Measurements from ENCODE around the gene CEP41. TPM values are rescaled to one million over a fixed set of nuclear protein-coding genes. Genes with fewer than 3 reads are reported as not detected.

CEP41 gene
- total RNA-seq, 1 donor from 2014 or later, result 34.7 TPM

- TF ChIP-seq, protein P1, sequence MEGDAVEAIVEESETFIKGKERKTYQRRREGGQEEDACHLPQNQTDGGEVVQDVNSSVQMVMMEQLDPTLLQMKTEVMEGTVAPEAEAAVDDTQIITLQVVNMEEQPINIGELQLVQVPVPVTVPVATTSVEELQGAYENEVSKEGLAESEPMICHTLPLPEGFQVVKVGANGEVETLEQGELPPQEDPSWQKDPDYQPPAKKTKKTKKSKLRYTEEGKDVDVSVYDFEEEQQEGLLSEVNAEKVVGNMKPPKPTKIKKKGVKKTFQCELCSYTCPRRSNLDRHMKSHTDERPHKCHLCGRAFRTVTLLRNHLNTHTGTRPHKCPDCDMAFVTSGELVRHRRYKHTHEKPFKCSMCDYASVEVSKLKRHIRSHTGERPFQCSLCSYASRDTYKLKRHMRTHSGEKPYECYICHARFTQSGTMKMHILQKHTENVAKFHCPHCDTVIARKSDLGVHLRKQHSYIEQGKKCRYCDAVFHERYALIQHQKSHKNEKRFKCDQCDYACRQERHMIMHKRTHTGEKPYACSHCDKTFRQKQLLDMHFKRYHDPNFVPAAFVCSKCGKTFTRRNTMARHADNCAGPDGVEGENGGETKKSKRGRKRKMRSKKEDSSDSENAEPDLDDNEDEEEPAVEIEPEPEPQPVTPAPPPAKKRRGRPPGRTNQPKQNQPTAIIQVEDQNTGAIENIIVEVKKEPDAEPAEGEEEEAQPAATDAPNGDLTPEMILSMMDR (IDR thresholded peaks at IDR 0.05; ENCODE audit: partially characterized antibody, unreplicated experiment), result peak; percentile 18
- Mint-ChIP-seq H3K27ac (ENCODE audit: unreplicated experiment) (no peak overlapping the region), H3K36me3 (ENCODE audit: unreplicated experiment) (peaks cover 5% of the 10 kb centered on the region), H3K4me1 (ENCODE audit: low read depth, unreplicated experiment) (peaks cover 8% of the 10 kb centered on the region), H3K9me3 (ENCODE audit: unreplicated experiment) (peaks cover 10% of the 10 kb centered on the region), H3K4me3 (ENCODE audit: unreplicated experiment) (no peak overlapping the region), H3K27me3 (ENCODE audit: unreplicated experiment) (peaks cover 5% of the 10 kb centered on the region)
- DNase-seq, result no peak
These were observed 4.1 kb upstream of the CEP41 start for GRCh38 chr7:130444751-130445407.

GRCh38 chr7:130444234-130444633 is 3.4 kb upstream of the CEP41 start:
- H3K9me3 Mint-ChIP-seq (ENCODE audit: unreplicated experiment), result peaks cover 10% of the 10 kb centered on the region

GRCh38 chr7:130442601-130443000 is 1.8 kb upstream of the CEP41 start:
- H3K4me1 Mint-ChIP-seq (ENCODE audit: low read depth, unreplicated experiment), result peaks cover 12% of the 10 kb centered on the region
- DNase-seq, result no peak
- TF ChIP-seq, protein P1 (IDR thresholded peaks at IDR 0.05; ENCODE audit: partially characterized antibody, unreplicated experiment), result no peak
- H3K36me3 Mint-ChIP-seq (ENCODE audit: unreplicated experiment), result no peaks in the 10 kb centered on the region
- H3K4me3 Mint-ChIP-seq (ENCODE audit: unreplicated experiment), result no peak overlapping the region
- H3K27ac Mint-ChIP-seq (ENCODE audit: unreplicated experiment), result no peak overlapping the region
- peaks cover 6% of the 10 kb centered on the region for H3K27me3 Mint-ChIP-seq (ENCODE audit: unreplicated experiment)
- H3K9me3 Mint-ChIP-seq (ENCODE audit: unreplicated experiment), result peaks cover 7% of the 10 kb centered on the region

More at GRCh38 chr7:130444234-130444633, 3.4 kb upstream of the CEP41 start:
- Mint-ChIP-seq H3K36me3 (ENCODE audit: unreplicated experiment) (peaks cover 5% of the 10 kb centered on the region), H3K27me3 (ENCODE audit: unreplicated experiment) (peaks cover 6% of the 10 kb centered on the region), H3K4me3 (ENCODE audit: unreplicated experiment) (no peak overlapping the region), H3K27ac (ENCODE audit: unreplicated experiment) (no peak overlapping the region), H3K4me1 (ENCODE audit: low read depth, unreplicated experiment) (peaks cover 10% of the 10 kb centered on the region)
- DNase-seq, result no peak
- TF ChIP-seq, protein P1 (IDR thresholded peaks at IDR 0.05; ENCODE audit: partially characterized antibody, unreplicated experiment), result no peak

DNA sequence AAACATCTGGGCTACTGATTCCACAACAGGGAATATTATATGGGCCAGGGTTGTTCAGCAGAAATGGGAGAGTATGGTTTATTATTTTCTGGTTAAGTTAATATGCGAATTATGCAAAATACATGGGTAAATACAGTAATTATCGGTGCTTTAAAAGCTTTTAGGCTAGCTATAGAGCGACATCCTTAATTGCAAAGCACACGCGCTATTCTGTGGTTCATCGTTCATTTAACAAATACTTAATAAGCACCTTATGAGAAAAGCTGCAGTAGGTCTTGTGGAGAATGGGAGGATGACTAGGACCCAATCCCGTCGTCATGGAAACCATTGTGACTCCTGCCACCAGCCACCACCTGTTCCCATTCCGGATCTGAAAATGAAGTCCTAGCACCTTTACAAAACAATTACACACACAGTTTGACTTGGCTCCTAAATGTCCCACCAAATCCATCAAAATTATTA is 623 bp upstream of the CEP41 start:
- peaks cover 6% of the 10 kb centered on the region for H3K9me3 Mint-ChIP-seq (ENCODE audit: unreplicated experiment)
- peak overlapping the region; percentile 100 for H3K27ac Mint-ChIP-seq (ENCODE audit: unreplicated experiment)
- TF ChIP-seq, protein P1 (IDR thresholded peaks at IDR 0.05; ENCODE audit: partially characterized antibody, unreplicated experiment), result no peak
- H3K27me3 Mint-ChIP-seq (ENCODE audit: unreplicated experiment), result peaks cover 6% of the 10 kb centered on the region
- peak; percentile 43 for DNase-seq
- H3K4me1 Mint-ChIP-seq (ENCODE audit: low read depth, unreplicated experiment), result peaks cover 12% of the 10 kb centered on the region
- no peaks in the 10 kb centered on the region for H3K36me3 Mint-ChIP-seq (ENCODE audit: unreplicated experiment)
- H3K4me3 Mint-ChIP-seq (ENCODE audit: unreplicated experiment), result peak overlapping the region; percentile 89

DNA sequence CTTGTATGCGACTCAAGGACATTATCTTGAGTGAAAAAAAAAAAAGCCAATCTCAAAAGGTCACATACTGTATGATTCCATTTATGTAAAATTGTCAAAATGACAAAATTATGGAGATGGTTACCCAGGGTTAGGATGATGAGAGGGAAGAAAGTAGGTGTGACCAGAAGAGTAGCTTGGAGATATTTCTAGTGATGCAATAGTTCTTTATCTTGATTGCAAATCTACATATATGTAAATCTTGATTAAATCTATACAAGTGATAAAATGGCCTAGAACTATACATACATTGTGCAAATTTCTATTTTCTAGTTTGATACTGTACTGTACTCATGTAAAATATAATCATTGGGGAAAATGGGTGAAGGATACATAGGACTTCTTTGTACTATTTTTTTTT is 4.6 kb downstream of the CEP41 start:
- no peaks in the 10 kb centered on the region for H3K36me3 Mint-ChIP-seq (ENCODE audit: unreplicated experiment)
- TF ChIP-seq, protein P1 (IDR thresholded peaks at IDR 0.05; ENCODE audit: partially characterized antibody, unreplicated experiment), result no peak
- peaks cover 4% of the 10 kb centered on the region for H3K4me1 Mint-ChIP-seq (ENCODE audit: low read depth, unreplicated experiment)
- H3K27ac Mint-ChIP-seq (ENCODE audit: unreplicated experiment), result no peak overlapping the region
- DNase-seq, result no peak
- no peak overlapping the region for H3K4me3 Mint-ChIP-seq (ENCODE audit: unreplicated experiment)
- peaks cover 3% of the 10 kb centered on the region for H3K9me3 Mint-ChIP-seq (ENCODE audit: unreplicated experiment)
- peaks cover 6% of the 10 kb centered on the region for H3K27me3 Mint-ChIP-seq (ENCODE audit: unreplicated experiment)
